Glutamatergic neuron (in vitro differentiated cells): ENCODE measurements around the gene CYB561D2. TPM values are rescaled to one million over a fixed set of nuclear protein-coding genes. Genes with fewer than 3 reads are reported as not detected.
A peak's percentile ranks its signal among the peaks of the same experiment; 100 is the strongest.

Experiments used
- DNase-seq: peaks from one replicate; pipeline ENCODE4 v3.0.0; 2022
- H3K27ac Mint-ChIP-seq: one replicate; pipeline ENCODE4 v1.8.0; 2020; ENCODE audit warnings: mild to moderate bottlenecking, mixed read lengths, inconsistent platforms; ENCODE audit not compliant: unreplicated experiment
- H3K27me3 Mint-ChIP-seq: one replicate; pipeline ENCODE4 v1.8.0; 2020; ENCODE audit warnings: mild to moderate bottlenecking, moderate library complexity, mixed read lengths, inconsistent platforms; ENCODE audit not compliant: unreplicated experiment
- H3K36me3 Mint-ChIP-seq: one replicate; pipeline ENCODE4 v1.8.0; 2020; ENCODE audit warnings: mild to moderate bottlenecking, mixed read lengths, inconsistent platforms; ENCODE audit not compliant: unreplicated experiment
- H3K4me1 Mint-ChIP-seq: one replicate; pipeline ENCODE4 v1.8.0; 2020; ENCODE audit warnings: mild to moderate bottlenecking, low read depth, mixed read lengths, inconsistent platforms; ENCODE audit not compliant: unreplicated experiment
- H3K4me3 Mint-ChIP-seq: one replicate; pipeline ENCODE4 v1.8.0; 2020; ENCODE audit warnings: mild to moderate bottlenecking, mixed read lengths, inconsistent platforms; ENCODE audit not compliant: unreplicated experiment
- H3K9me3 Mint-ChIP-seq: one replicate; pipeline ENCODE4 v1.8.0; 2020; ENCODE audit warnings: mild to moderate bottlenecking, moderate library complexity, mixed read lengths, inconsistent platforms; ENCODE audit not compliant: unreplicated experiment
- CTCF ChIP-seq: fragments of 200-600 bp; sonication (generic); IDR thresholded peaks from one replicate; pipeline ENCODE4 v1.5.0; 2021; ENCODE audit not compliant: partially characterized antibody, unreplicated experiment
- total RNA-seq: library from RNA; stranded (reverse); fragmentation: NEBNext Ultra II Directional; extraction: Animal tissue kit (Norgen Biotek cat#: 25700); gene quantifications from one replicate; pipeline ENCODE4 v1.2.1, GENCODE V29; 2021; ENCODE audit not compliant: unreplicated experiment

Gene CYB561D2
- total RNA-seq, 1 donor from 2014 or later: 12.6 TPM

GRCh38 chr3:50318615-50319014, 32.0 kb upstream of the CYB561D2 start:
- no peak for TF ChIP-seq CTCF
- H3K27me3 Mint-ChIP-seq: peaks cover 14% of the 10 kb centered on the region
- H3K4me1 Mint-ChIP-seq: peaks cover 12% of the 10 kb centered on the region
- H3K4me3 Mint-ChIP-seq: peak overlapping the region; percentile 52
- H3K9me3 Mint-ChIP-seq: peaks cover 4% of the 10 kb centered on the region
- no peak for DNase-seq
- peaks cover 4% of the 10 kb centered on the region for H3K36me3 Mint-ChIP-seq
- no peak overlapping the region for H3K27ac Mint-ChIP-seq

DNA sequence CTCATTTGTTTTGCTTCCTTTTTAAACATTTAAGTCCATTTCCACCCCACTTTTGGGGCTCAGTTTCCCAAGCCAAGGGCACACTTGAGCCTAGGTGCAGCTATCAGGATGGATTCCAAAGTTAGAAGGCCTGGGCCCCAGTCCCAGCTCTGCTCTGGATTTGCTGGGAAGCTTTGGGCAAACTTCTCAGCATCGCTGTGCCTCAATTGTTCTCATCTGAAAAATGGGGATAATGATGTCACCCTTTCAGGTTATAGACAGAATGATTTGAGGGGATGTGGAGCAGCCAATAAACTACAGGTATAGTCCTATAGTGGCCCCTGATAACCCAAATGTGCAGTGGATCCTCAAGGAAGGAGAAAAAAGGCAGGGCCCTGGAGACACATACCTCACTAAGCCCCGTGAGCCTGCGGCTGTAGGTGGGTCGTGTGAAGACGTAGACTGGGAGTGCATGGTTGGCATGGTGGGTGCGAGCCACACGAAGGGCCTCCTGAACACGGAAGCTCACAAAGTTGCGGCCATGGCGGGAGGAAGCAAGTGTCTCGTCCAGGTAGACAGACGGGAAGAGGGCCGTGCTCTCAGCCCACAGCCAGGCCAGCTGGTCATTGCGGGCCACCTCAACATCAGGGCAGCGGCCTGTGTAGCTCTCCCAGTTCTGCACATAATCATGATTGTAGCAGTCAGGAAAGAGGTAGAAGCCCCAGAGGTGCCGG, 31.3 kb upstream of the CYB561D2 start:
- H3K9me3 Mint-ChIP-seq: peaks cover 4% of the 10 kb centered on the region
- H3K4me1 Mint-ChIP-seq: peaks cover 12% of the 10 kb centered on the region
- no peak overlapping the region for H3K27ac Mint-ChIP-seq
- H3K36me3 Mint-ChIP-seq: no peaks in the 10 kb centered on the region
- peaks cover 14% of the 10 kb centered on the region for H3K27me3 Mint-ChIP-seq
- H3K4me3 Mint-ChIP-seq: peak overlapping the region; percentile 94
- DNase-seq: no peak
- no peak for TF ChIP-seq CTCF

DNA sequence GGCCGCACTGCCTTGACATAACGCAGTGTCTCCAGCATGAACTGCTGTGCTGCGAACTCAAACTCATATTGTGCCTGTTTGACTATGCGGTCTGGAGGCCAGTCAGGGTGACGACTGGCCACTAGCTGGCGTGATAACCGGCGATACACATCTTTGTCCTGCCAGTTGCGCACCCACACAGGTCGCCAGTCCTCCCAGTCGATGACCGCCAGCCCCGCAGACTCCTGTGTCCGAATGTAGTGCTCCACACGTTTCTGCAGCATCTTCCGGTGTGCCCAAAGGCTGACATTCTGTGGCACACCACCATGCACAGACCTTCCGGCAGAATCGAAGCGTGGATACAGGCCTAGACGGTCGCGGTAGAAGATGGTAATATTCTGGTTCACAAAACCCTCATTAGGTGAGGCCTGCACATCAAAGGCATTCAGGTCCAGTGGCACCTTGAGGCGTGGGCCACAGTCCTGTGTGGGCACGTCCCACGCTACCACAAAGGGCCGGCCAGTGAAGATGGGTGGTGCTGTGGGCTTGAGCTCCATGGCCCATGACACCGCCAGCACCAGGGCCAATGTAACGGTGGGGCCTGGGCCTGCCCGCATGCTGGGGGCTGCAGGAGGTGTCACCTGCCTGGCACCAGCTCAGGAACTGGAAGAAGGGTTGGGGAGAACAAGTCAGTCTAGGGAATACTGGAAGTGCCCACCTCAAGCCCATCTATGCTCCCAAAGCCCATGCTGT, 30.6 kb upstream of the CYB561D2 start:
- TF ChIP-seq CTCF: no peak
- Mint-ChIP-seq H3K27ac (peak overlapping the region; percentile 96), H3K4me1 (peaks cover 16% of the 10 kb centered on the region), H3K9me3 (peaks cover 6% of the 10 kb centered on the region), H3K36me3 (no peaks in the 10 kb centered on the region), H3K4me3 (peak overlapping the region; percentile 94), H3K27me3 (peaks cover 14% of the 10 kb centered on the region)
- DNase-seq: no peak

- Mint-ChIP-seq H3K4me1 (peaks cover 16% of the 10 kb centered on the region), H3K36me3 (no peaks in the 10 kb centered on the region), H3K27me3 (peaks cover 10% of the 10 kb centered on the region), H3K9me3 (peaks cover 6% of the 10 kb centered on the region), H3K27ac (peak overlapping the region; percentile 96), H3K4me3 (peak overlapping the region; percentile 94)
- peak; percentile 88 for DNase-seq
- TF ChIP-seq CTCF: no peak
Measured at GRCh38 chr3:50320853-50321335, 29.8 kb upstream of the CYB561D2 start.
